Fibroblast of the aortic adventitia (primary cell): ENCODE results near the gene CELF4. TPM values are rescaled to one million over a fixed set of nuclear protein-coding genes. Genes with fewer than 3 reads are reported as not detected.
A peak's percentile ranks its signal among the peaks of the same experiment; 100 is the strongest.

Experiments
- DNase-seq: peaks from one replicate; pipeline ENCODE4 v3.0.0-alpha.2; 2010; ENCODE audit warnings: low read depth
- H3K4me3 ChIP-seq: 2 replicates; pipeline ENCODE4 v1.5.1; 2011; ENCODE audit warnings: low read depth, mild to moderate bottlenecking, control low read depth, low read length, moderate library complexity
- total RNA-seq: library from RNA; depleted of rRNA; stranded (reverse); fragments of >200 nt; gene quantifications from 2 replicates; pipeline ENCODE4 v1.2.3, GENCODE V29; 2012; ENCODE audit warnings: low replicate concordance
- TF ChIP-seq, protein P1 (sequence below): IDR thresholded peaks from 2 replicates; pipeline ENCODE4 v1.5.1; 2011; ENCODE audit warnings: mild to moderate bottlenecking, low read length, control low read depth, inconsistent platforms; ENCODE audit not compliant: insufficient read depth

The CELF4 gene
- total RNA-seq, 1 donor, result not detected

DNA sequence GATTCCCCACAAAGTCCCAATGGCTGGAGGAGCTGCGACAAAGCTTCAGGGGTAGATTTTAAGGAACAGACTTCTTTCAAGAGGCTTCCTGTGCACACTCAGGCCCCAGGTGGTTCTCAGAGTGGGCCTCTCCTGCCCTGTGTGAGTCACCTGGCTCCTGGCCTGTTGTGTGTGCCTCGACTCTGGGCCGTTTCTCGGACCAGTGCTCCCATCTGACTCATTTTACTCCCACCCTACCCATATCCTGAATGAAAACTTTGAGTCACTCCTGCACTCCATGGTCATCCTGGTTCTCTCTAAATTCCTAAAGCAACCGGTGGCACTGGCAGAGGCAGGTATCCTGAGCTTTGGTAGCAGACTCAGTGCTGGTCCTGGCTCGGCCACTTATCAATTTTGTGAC lies 84.1 kb downstream of the CELF4 start:
- DNase-seq, result no peak
- no peak overlapping the region for H3K4me3 ChIP-seq
- TF ChIP-seq, protein P1, sequence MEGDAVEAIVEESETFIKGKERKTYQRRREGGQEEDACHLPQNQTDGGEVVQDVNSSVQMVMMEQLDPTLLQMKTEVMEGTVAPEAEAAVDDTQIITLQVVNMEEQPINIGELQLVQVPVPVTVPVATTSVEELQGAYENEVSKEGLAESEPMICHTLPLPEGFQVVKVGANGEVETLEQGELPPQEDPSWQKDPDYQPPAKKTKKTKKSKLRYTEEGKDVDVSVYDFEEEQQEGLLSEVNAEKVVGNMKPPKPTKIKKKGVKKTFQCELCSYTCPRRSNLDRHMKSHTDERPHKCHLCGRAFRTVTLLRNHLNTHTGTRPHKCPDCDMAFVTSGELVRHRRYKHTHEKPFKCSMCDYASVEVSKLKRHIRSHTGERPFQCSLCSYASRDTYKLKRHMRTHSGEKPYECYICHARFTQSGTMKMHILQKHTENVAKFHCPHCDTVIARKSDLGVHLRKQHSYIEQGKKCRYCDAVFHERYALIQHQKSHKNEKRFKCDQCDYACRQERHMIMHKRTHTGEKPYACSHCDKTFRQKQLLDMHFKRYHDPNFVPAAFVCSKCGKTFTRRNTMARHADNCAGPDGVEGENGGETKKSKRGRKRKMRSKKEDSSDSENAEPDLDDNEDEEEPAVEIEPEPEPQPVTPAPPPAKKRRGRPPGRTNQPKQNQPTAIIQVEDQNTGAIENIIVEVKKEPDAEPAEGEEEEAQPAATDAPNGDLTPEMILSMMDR, result no peak

DNA sequence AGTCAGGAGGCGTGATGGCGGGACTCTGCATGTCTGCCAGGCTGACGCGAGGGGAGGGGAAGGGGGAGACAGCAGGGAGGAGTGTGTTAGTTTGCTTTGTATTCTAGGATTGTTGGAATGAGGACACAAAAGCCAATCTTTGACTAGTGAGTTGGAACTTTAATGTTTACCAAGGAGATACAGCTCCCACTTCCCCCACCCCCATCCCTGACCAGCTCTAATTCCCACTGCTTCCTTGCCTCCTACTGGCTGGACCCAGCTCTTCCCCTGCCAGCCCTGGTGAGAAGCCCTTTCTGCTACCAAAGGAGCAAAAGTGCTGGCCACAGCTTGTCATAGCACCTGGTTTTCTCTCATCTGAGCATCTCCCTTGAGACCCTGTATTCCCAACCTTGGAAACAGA lies 84.5 kb downstream of the CELF4 start:
- DNase-seq, result no peak
- no peak overlapping the region for H3K4me3 ChIP-seq
- TF ChIP-seq, protein P1, result no peak

DNA sequence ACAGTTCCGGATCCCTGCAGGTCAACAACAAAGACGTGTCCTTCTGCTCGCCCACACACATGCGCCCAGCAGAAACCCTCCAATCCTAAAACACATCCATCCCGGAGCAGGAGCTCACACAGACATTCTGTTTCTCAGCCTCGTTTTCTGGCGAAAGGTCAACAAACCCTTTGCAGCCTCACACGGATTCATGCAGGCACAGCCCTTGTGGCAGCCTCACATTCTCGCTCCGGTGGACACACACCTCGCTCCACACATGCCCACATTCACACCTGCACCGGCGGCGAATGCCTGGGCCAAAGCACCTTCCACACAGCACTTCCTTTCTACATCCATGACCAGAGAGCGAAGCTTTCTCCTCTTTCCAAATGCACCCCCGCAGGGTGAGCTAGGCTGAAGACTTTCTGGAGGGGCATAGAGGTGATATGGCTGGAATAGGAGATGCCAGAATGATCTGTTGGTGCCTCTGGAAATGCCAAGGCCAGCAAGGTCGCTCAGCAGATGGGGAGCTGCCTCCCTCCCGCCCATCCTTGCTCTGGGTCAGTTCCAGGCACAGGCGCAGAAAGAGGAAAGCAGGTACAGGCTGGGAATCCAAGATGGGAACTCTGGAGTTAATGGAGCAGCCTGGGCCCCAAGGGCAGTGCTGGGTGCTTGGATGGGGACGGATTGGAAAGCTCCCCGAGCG lies 88.8 kb downstream of the CELF4 start:
- no peak for DNase-seq
- TF ChIP-seq, protein P1, result no peak
- H3K4me3 ChIP-seq, result no peak overlapping the region

DNA sequence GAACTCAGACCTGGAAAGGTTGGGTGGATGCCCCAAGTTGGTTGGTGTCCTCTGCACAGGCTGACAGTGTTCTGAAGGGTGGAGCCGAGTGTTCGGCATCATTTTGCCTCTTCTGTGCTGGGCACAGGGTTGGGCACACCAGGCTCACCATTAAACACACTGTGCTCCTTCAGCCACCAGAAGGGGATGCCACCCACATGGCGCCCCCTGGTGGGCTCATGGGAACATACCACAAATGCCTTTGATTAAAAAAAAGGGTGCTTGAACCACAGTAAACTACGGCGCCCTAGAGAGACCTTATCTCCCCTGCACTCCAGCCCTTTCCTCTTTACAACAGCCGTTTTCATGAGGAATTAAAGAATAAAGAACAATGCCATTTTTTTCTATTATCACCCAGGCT lies 89.4 kb downstream of the CELF4 start:
- TF ChIP-seq, protein P1, result peak; percentile 52
- peak; percentile 16 for DNase-seq
- no peak overlapping the region for H3K4me3 ChIP-seq

DNA sequence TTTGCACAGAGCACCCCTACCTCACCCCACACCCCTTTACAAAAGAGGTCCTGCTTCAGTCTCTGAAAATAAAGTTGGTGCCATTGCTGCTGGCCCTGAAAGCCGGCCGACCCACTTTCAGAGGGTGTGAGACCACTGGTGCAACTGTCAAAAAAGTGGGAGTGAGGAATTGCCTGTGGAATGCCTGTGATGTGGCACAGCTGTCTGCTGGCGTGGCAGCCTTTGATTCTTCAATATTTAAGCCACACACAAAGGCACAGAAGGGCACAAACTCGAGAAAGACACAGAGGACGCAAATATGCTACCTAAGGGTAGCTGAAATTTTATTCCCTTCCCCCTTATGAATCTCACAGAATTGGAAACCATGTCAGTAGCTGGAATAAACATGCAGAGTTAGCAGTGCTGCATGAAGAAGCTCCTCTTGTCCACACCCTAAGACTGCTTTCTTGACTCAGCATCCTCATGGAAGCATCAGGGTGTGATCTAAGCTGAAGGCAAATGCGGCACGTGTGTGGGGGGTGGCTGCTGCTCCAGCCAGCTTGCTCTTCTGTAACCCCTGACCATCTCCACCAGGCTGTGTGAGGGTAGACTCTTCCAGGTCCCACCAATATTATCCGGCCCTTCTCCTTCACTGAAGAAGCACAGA lies 92.3 kb downstream of the CELF4 start:
- no peak overlapping the region for H3K4me3 ChIP-seq
- DNase-seq, result no peak
- TF ChIP-seq, protein P1, result no peak

DNA sequence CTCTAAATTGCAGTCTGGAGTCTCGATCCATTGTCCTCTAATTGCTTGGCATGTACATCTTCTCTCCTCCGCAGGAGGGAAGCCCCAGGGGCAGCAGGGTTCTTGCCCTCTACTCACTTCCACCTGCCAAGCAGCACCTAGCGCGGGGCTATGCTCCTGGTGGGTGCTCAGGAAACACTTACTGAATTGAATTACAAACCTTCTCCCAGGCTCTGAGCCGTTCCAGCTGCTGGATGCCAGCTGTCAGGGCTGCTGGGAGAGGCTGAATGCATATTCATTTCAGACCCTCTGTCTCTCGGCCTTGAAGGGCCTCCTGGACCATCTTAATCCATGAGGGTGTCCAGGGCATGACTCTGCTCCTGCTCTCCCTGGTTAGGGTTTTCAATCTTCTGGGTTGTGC lies 94.0 kb downstream of the CELF4 start:
- TF ChIP-seq, protein P1, result no peak
- no peak overlapping the region for H3K4me3 ChIP-seq
- DNase-seq, result no peak

DNA sequence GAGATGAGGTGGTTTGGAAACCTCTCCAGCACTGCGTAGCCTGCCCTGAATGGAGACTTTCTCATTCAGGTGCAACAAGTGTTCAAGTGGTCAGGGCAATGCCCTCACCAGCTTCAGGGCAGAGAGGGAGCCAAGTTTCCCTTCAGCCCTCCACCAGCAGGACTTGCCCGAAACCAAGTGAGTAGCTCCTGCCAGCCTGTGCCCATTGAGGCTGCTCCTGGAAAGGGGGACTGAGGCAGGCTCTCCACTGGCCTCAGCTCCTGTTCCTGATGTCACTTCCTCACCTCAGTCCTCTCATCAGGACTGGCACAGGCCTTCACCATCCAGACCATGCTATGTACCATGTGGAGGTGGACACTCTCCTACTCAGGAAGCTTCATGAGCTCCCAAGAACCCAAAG lies 94.6 kb downstream of the CELF4 start:
- H3K4me3 ChIP-seq, result no peak overlapping the region
- TF ChIP-seq, protein P1, result no peak
- DNase-seq, result no peak
